Stimulated activated naive CD8-positive, alpha-beta T cell treated with anti-CD3 and anti-CD28 coated beads, Interleukin-15, Interleukin-2, amounts not matched to agents 100 ng/mL and 50 ng/mL, for 24 hours (primary cell): ENCODE results near the gene AP5Z1.

Experiments used
- H3K27ac Mint-ChIP-seq: one replicate; pipeline ENCODE4 v1.8.0; 2021; ENCODE audit warnings: mild to moderate bottlenecking, mixed read lengths
- H3K27me3 Mint-ChIP-seq: one replicate; pipeline ENCODE4 v1.8.0; 2021; ENCODE audit warnings: mixed read lengths
- H3K36me3 Mint-ChIP-seq: one replicate; pipeline ENCODE4 v1.8.0; 2021; ENCODE audit warnings: low read depth, mixed read lengths
- H3K4me1 Mint-ChIP-seq: one replicate; pipeline ENCODE4 v1.8.0; 2021; ENCODE audit warnings: low read depth, mixed read lengths
- H3K4me3 Mint-ChIP-seq: one replicate; pipeline ENCODE4 v1.8.0; 2021; ENCODE audit warnings: mild to moderate bottlenecking, mixed read lengths
- H3K9me3 Mint-ChIP-seq: one replicate; pipeline ENCODE4 v1.8.0; 2021; ENCODE audit warnings: mixed read lengths

The AP5Z1 gene

DNA sequence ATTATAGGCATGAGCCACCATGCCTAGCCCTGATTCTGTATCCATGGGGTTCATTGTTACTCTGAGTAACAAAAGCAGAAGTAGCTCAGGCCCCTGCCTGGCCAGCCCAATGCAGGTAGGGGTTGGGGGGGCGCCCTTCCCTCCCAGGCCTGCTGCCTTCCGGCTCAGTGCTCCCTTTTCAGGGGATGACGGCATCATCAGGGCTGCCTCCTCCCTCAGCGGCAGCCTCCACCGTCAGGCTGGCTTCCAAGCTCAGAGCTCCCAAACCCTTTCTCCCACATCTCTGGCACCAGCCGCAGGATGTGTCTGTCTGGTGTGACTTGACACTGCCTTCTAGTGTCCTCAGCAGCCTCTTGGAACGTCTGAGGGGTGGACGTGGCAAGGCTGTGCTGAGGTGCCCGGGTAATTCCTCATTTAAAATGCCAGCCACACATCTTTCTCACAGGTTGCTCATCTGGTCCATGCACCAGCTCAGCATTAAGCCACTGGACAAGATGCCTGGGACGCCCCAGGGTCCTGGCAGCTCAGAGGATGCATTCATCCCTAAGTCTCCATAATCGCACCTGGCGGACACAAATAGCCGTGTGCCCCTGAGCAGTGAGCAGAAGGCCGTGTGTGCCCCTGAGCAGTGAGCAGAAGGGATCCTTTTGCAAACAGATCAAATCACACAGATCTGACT lies 48.2 kb downstream of the AP5Z1 start:
- Mint-ChIP-seq H3K4me3 (no peak overlapping the region), H3K27ac (no peak overlapping the region), H3K27me3 (no peaks in the 10 kb centered on the region), H3K4me1 (no peaks in the 10 kb centered on the region), H3K9me3 (no peaks in the 10 kb centered on the region), H3K36me3 (no peaks in the 10 kb centered on the region)

DNA sequence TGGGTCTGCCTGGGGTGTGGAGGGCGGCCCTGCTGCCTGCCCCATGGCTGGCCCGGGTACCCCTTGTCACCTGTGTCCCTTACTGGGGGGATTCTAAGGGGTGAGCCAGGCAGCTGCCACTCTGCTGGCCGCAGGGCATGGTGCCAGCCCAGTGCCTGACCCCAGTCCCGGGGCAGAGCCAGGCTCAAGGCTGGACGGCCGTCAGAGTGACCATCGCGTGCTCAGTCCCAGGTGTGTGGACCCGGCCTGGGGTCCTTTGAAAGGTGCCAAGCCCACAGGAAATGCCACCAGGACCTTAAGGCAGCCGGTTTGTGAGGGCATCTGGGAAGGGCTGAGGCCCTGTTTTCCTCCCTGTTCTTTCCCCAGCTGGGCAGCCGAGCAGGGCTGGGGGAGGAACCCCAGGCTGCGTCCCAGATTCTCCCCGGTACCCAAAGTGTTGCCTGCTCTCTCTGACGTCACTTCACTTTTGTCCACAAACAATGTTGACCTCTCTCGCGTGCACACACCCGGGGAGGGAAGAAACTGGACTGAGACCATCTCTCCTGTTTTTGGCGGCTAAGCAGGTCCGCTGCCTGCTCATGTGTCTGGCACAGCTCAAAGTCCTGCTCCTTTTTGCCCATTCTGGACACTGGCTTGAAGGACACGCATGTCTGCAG lies 48.8 kb downstream of the AP5Z1 start:
- Mint-ChIP-seq H3K27me3 (no peaks in the 10 kb centered on the region), H3K4me3 (no peak overlapping the region), H3K9me3 (no peaks in the 10 kb centered on the region), H3K36me3 (no peaks in the 10 kb centered on the region), H3K4me1 (no peaks in the 10 kb centered on the region), H3K27ac (no peak overlapping the region)

DNA sequence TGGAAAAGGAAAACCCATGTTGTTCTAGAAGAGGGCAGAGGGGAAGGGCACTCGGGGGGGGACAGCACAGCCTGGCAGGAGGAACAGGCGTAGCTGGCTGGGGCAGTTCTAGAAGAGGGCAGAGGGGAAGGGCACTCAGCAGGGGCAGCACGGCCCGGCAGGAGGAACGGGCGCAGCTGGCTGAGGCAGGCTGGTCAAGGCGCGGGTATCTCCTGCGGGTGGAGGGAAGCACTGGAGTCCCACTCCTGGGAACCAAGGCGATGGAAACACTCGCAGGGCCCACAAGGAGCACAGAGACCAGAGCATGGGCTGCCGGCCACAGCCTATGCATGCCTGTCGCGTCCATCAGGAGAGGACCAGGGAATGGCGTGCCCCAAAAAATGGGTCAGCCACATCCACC lies 49.7 kb downstream of the AP5Z1 start:
- no peaks in the 10 kb centered on the region for H3K36me3 Mint-ChIP-seq
- peak overlapping the region; percentile 46 for H3K27ac Mint-ChIP-seq
- no peak overlapping the region for H3K4me3 Mint-ChIP-seq
- H3K9me3 Mint-ChIP-seq: no peaks in the 10 kb centered on the region
- H3K4me1 Mint-ChIP-seq: no peaks in the 10 kb centered on the region
- H3K27me3 Mint-ChIP-seq: no peaks in the 10 kb centered on the region

DNA sequence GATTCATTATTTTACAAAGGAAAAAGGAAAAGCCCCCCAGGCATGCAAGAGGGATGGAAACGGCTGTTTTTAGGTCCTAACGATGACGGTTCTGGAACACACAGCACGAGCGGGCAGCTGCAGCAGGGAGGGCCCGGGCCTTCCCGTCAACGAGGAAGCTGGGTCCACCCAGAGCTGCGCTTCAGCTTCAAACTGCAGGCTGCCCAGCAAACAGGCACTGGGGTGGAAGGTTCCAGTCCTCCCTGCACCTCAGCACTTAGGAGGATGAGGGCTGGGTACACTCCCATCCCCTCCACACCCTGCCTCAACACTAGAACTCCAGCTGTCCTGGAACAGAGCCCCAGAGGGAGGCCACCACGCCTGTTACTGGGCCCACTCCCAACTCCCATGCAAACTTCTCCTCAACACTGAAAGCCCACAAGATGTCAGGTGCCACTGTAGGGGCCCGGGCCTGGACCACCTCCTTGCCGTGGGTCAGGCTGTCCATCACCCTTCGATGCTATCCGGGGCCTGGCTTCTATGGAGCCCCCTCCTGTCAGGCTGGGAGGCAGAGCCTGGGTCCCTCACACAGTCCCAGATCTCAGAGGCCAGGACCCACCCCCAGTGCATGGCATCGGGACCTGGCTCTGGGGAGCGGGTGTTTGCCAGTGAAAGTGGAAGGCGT lies 53.4 kb downstream of the AP5Z1 start:
- no peaks in the 10 kb centered on the region for H3K9me3 Mint-ChIP-seq

DNA sequence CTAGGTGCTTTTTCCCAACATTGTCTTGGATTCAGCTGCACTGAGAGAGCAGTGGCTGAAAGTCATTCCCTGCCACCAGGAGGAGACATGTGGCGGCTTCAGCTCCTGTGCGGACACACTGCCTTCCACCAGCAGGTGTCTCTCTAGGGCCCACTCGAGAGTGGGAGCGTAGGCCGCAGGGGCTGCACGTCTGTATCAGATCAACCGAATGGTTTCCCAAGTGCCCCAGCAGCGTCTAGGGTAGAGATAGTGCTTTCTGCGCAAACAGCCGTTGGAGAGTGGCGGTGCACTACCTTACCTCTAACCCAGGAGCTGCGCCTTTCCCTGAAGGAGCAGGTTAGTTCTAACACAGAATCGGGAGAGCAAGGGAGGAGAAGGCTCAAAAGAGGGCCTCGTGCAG lies 54.8 kb downstream of the AP5Z1 start:
- Mint-ChIP-seq H3K4me3 (no peak overlapping the region), H3K27me3 (no peaks in the 10 kb centered on the region), H3K4me1 (no peaks in the 10 kb centered on the region), H3K27ac (no peak overlapping the region), H3K36me3 (no peaks in the 10 kb centered on the region), H3K9me3 (no peaks in the 10 kb centered on the region)

More for the DNA sequence above, 53.4 kb downstream of the AP5Z1 start:
- Mint-ChIP-seq H3K4me1 (no peaks in the 10 kb centered on the region), H3K27ac (no peak overlapping the region), H3K27me3 (no peaks in the 10 kb centered on the region), H3K36me3 (no peaks in the 10 kb centered on the region), H3K4me3 (no peak overlapping the region)

DNA sequence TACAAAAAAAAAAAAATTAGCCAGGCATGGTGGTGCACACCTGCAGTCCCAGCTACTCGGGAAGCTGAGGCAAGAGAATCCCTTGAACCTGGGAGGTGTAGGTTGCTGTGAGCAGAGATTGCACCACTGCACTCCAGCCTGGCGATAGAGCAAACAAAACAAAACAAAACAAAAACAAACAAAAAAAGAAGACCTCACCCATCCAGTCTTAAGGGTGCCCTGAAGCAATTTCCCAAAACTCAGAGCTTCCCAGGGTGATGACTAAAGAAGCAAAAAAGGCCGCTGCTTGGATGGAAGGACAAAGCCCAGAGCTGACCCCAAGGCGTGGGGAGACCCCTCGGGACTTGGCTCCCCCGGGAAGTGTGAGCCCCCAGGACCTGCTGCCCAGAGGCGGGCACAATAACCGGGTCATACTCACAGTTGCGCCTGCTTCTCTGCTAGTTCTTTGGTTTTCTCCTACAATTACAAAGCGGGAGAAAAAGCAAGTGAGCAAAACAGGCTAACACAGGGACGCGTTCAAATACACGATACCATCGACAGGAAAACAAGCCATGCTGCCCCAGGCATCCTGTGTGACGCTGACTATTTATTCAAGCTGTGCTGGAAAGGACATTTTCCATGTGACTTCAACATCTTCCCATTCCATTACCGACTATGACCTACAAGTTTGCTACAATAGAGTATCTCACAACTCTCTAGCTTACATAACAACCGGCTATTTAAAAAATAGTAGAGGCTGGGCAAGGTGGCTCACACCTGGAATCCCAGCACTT lies 56.5 kb downstream of the AP5Z1 start:
- Mint-ChIP-seq H3K9me3 (no peaks in the 10 kb centered on the region), H3K4me3 (no peak overlapping the region)

DNA sequence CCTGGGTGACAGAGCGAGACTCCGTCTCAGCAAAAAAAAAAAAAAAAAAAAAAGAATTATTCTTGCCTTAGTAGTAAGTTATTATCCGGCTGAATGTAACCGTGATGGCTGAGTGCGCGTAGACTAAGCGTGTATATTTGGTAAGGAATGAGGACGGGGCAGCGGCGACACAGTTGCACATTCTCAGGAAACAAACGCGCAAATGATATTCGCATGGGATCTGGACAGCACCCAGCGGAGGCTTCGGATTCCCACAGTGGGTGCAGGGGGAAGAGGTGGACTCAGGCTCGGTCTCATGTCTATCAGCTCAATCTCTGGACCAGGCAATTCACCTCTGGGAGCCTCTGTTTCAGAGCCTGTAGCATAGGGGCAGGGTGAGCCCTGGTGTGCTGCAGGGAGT lies 57.3 kb downstream of the AP5Z1 start:
- Mint-ChIP-seq H3K36me3 (no peaks in the 10 kb centered on the region), H3K27me3 (no peaks in the 10 kb centered on the region), H3K27ac (no peak overlapping the region), H3K9me3 (no peaks in the 10 kb centered on the region), H3K4me1 (no peaks in the 10 kb centered on the region), H3K4me3 (no peak overlapping the region)

More for the DNA sequence above, 56.5 kb downstream of the AP5Z1 start:
- no peaks in the 10 kb centered on the region for H3K4me1 Mint-ChIP-seq
- no peaks in the 10 kb centered on the region for H3K36me3 Mint-ChIP-seq
- no peaks in the 10 kb centered on the region for H3K27me3 Mint-ChIP-seq
- no peak overlapping the region for H3K27ac Mint-ChIP-seq

DNA sequence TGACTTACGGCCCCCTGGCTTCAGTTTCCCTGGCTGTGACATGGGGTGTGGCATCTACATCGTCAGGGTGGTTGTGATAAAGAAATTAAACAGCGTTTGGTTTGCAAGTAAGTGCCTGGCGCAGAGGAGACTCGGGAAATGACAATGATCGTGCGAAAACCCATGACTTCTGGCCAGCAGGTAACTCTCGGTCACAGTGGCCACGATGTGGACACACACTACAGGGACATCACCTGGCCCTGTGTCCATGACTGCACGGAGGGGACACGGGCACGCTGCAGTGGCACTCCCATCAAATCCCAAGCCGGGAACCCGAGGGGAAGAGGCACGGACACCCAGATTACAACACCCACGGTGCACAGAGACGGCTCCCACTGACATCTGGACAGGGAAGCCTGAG lies 57.8 kb downstream of the AP5Z1 start:
- Mint-ChIP-seq H3K27me3 (no peaks in the 10 kb centered on the region), H3K36me3 (no peaks in the 10 kb centered on the region), H3K4me1 (no peaks in the 10 kb centered on the region), H3K9me3 (no peaks in the 10 kb centered on the region), H3K4me3 (no peak overlapping the region), H3K27ac (no peak overlapping the region)

DNA sequence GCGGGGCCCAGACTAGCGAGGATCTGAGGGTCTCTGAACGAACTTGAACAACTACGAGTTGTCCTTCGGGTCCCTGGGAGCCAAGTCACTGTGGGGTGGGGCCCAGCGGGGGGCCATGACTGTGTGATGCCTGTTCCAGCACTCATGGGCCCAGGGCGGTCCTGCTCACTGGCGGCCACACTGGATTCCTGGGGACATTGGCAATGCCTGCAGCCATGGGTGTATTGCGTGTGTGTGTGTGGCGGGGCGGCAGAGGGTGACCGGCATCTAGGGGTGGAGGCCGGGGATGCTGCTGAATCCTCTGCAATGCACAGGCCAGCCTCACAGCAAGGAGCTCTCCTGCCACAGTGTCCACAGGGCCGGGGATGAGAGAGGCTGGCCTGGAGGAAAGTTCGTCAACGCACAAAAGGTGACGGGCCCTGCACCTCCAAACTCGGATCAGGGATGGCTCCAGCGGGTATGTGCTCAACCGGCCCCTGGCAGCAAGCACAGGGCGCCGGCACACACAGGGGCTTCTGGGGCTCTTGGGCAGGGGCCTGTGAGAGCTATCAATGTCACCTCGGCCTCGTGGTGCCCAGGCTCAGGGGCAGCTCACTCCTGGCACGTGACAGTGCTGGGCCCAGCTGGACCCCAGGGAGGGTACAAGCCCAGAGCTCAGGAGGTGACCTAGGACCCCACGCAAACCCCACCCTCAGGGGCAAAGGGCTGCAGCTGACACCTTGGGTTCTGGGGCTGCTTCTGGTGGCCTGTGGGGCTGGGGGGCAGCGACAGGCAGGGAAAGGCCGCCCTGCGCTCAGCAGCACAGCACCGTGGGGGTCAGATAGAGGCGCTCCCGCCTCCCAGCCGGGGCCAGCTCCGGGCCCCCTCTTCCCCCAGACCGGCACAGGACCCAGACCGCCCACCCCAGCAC lies 58.5 kb downstream of the AP5Z1 start:
- H3K9me3 Mint-ChIP-seq: no peaks in the 10 kb centered on the region
- H3K27ac Mint-ChIP-seq: no peak overlapping the region
- H3K27me3 Mint-ChIP-seq: no peaks in the 10 kb centered on the region
- H3K4me3 Mint-ChIP-seq: no peak overlapping the region
- no peaks in the 10 kb centered on the region for H3K4me1 Mint-ChIP-seq
- H3K36me3 Mint-ChIP-seq: no peaks in the 10 kb centered on the region

DNA sequence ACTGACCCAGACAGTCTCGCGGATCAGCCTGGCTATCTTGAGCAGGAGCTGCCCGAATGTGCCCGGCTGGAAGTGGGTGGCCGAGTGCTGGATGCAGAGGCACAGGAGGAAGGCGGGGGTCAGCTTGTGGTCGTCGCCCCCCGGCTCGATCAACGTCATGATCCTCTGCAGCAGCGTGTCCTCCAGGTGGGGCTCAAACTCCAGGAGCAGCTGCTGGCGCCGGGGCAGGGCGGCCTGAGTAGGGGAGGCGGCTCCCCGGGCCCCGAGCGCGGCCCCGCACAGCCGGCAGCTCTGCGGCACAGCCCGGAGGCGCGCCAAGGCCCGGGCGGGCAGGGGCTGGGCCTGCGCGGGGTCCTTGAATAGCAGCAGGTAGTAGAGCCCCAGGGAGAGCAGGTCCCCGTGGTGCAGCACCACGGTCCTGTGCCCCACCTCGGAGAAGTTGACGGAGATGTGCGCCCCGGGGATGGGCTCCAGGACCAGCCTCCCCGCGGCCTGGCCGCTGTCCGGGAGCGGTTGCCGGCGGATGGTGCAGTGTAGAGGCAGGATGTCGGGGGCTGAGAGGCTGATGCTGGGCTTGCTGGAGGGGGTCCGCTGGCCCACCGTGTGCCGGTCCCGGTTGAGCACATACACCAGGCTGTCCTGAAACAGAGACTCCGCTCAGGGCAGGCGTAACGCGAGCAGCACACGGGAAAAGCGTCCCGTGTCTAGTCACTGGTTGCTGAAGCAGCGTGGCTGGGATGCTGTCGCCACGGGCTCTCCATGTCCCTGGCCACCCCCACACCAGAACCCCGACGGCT lies 59.4 kb downstream of the AP5Z1 start:
- H3K9me3 Mint-ChIP-seq: no peaks in the 10 kb centered on the region
- H3K27me3 Mint-ChIP-seq: no peaks in the 10 kb centered on the region
- no peak overlapping the region for H3K27ac Mint-ChIP-seq
- H3K4me1 Mint-ChIP-seq: no peaks in the 10 kb centered on the region
- no peak overlapping the region for H3K4me3 Mint-ChIP-seq
- no peaks in the 10 kb centered on the region for H3K36me3 Mint-ChIP-seq

DNA sequence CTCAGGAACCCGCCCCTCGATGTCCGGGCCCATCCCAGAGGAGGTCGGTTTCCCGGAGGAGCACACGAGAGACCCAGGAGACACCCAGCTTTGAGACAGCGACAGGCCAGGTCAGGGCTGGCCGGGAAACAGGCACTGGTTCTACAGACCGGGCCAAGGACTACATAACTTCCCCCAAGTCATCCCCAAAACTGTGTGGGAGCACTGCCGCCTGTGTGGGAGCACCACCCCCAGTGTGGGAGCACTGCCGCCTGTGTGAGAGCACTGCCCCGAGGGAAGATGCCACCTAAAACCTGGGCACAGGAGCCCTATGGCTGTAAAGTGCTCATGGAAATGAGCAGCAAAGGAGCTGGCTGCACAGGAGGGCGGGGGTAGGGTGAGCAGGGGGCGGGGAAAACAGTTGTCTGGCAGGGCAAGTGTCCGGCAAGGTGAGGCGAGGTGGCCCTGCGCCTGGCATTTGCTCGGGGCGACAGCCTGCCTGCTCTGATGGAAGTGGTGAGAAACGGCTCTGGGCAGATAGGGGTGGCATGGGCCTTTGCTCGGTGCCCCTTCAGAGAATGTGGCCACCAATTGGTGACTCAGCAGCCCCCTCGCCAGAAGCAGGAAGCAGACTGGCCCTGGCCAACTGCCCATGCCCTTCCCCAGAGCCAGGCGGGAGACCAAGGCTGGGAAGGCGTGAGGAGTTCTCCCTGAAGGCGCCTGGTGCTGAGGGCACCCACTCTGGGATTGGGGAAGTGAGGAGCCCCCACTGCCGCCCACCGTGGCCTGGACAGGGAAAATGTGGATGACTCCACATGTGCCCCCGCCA lies 60.2 kb downstream of the AP5Z1 start:
- Mint-ChIP-seq H3K9me3 (no peaks in the 10 kb centered on the region), H3K27ac (no peak overlapping the region), H3K4me1 (no peaks in the 10 kb centered on the region), H3K27me3 (no peaks in the 10 kb centered on the region), H3K4me3 (no peak overlapping the region), H3K36me3 (no peaks in the 10 kb centered on the region)

DNA sequence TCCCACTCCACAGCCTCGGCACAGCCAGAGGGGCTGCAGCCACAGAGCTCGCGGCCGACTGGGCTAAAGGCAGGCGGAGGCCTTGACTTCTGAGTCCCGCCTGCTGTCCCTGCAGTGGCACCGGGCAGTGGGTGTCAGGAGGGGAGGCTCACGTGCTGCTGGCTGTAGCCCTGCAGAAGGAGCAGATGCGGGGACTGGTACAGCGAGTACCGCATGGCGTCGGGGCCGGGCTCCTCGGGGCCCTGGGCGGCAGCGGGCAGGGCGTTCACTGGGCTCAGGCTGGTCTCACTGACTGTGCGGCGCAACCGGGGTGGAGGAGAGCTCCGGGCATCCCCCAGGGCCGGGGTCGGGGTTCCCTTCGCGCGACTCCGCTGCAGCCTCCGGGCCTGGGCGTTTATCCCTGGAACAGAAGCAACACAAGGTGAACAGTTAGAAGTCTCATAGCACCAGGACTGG lies 60.8 kb downstream of the AP5Z1 start:
- Mint-ChIP-seq H3K27me3 (no peaks in the 10 kb centered on the region), H3K4me1 (no peaks in the 10 kb centered on the region)

More for the DNA sequence above, 60.8 kb downstream of the AP5Z1 start:
- H3K4me3 Mint-ChIP-seq: no peak overlapping the region
- no peaks in the 10 kb centered on the region for H3K36me3 Mint-ChIP-seq
- no peaks in the 10 kb centered on the region for H3K9me3 Mint-ChIP-seq
- H3K27ac Mint-ChIP-seq: no peak overlapping the region
